ENCODE results near the gene DSG4. TPM values are rescaled to one million over a fixed set of nuclear protein-coding genes. Genes with fewer than 3 reads are reported as not detected.

DSG4 gene
- total RNA-seq, 1 donor from 2014 or later = not detected

GRCh38 chr18:31419457-31419932 is 42.9 kb downstream of the DSG4 start:
- Mint-ChIP-seq H3K9me3 (ENCODE audit: unreplicated experiment) (no peaks in the 10 kb centered on the region), H3K4me1 (ENCODE audit: low read depth, unreplicated experiment) (no peaks in the 10 kb centered on the region), H3K4me3 (ENCODE audit: unreplicated experiment) (no peak overlapping the region), H3K27ac (ENCODE audit: unreplicated experiment) (no peak overlapping the region), H3K27me3 (ENCODE audit: unreplicated experiment) (no peaks in the 10 kb centered on the region), H3K36me3 (ENCODE audit: unreplicated experiment) (no peaks in the 10 kb centered on the region)
- TF ChIP-seq CTCF (IDR thresholded peaks at IDR 0.05; ENCODE audit: partially characterized antibody, unreplicated experiment) = no peak
- DNase-seq = no peak

GRCh38 chr18:31420032-31420431 is 43.5 kb downstream of the DSG4 start:
- Mint-ChIP-seq H3K4me1 (ENCODE audit: low read depth, unreplicated experiment) (no peaks in the 10 kb centered on the region), H3K27me3 (ENCODE audit: unreplicated experiment) (no peaks in the 10 kb centered on the region), H3K4me3 (ENCODE audit: unreplicated experiment) (no peak overlapping the region), H3K36me3 (ENCODE audit: unreplicated experiment) (no peaks in the 10 kb centered on the region), H3K9me3 (ENCODE audit: unreplicated experiment) (no peaks in the 10 kb centered on the region), H3K27ac (ENCODE audit: unreplicated experiment) (no peak overlapping the region)
- no peak for DNase-seq
- no peak for TF ChIP-seq CTCF (IDR thresholded peaks at IDR 0.05; ENCODE audit: partially characterized antibody, unreplicated experiment)

GRCh38 chr18:31420524-31420923 is 43.9 kb downstream of the DSG4 start:
- no peak for DNase-seq
- TF ChIP-seq CTCF (IDR thresholded peaks at IDR 0.05; ENCODE audit: partially characterized antibody, unreplicated experiment) = no peak
- Mint-ChIP-seq H3K4me1 (ENCODE audit: low read depth, unreplicated experiment) (no peaks in the 10 kb centered on the region), H3K9me3 (ENCODE audit: unreplicated experiment) (no peaks in the 10 kb centered on the region), H3K27ac (ENCODE audit: unreplicated experiment) (no peak overlapping the region), H3K4me3 (ENCODE audit: unreplicated experiment) (no peak overlapping the region), H3K36me3 (ENCODE audit: unreplicated experiment) (no peaks in the 10 kb centered on the region), H3K27me3 (ENCODE audit: unreplicated experiment) (no peaks in the 10 kb centered on the region)

GRCh38 chr18:31424383-31424988 is 47.9 kb downstream of the DSG4 start:
- Mint-ChIP-seq H3K4me3 (ENCODE audit: unreplicated experiment) (no peak overlapping the region), H3K4me1 (ENCODE audit: low read depth, unreplicated experiment) (no peaks in the 10 kb centered on the region), H3K36me3 (ENCODE audit: unreplicated experiment) (no peaks in the 10 kb centered on the region), H3K9me3 (ENCODE audit: unreplicated experiment) (no peaks in the 10 kb centered on the region), H3K27me3 (ENCODE audit: unreplicated experiment) (no peaks in the 10 kb centered on the region), H3K27ac (ENCODE audit: unreplicated experiment) (no peak overlapping the region)
- peak; percentile 71 for DNase-seq
- TF ChIP-seq CTCF (IDR thresholded peaks at IDR 0.05; ENCODE audit: partially characterized antibody, unreplicated experiment) = peak; percentile 89

GRCh38 chr18:31426021-31426420 is 49.4 kb downstream of the DSG4 start:
- Mint-ChIP-seq H3K4me1 (ENCODE audit: low read depth, unreplicated experiment) (no peaks in the 10 kb centered on the region), H3K27ac (ENCODE audit: unreplicated experiment) (no peak overlapping the region), H3K36me3 (ENCODE audit: unreplicated experiment) (no peaks in the 10 kb centered on the region), H3K27me3 (ENCODE audit: unreplicated experiment) (no peaks in the 10 kb centered on the region), H3K9me3 (ENCODE audit: unreplicated experiment) (no peaks in the 10 kb centered on the region), H3K4me3 (ENCODE audit: unreplicated experiment) (no peak overlapping the region)
- DNase-seq = no peak
- no peak for TF ChIP-seq CTCF (IDR thresholded peaks at IDR 0.05; ENCODE audit: partially characterized antibody, unreplicated experiment)
